Measurements from ENCODE around the gene FAM43A.

Gene FAM43A

GRCh38 chr3:194685718-194686413, at the start of gene FAM43A:
Gene FAM43A (plus strand): TSS chr3:194685883. CDS start chr3:194686827, 944 bp downstream.
- DNase-seq = peak; percentile 38

- DNase-seq = no peak
Measured at GRCh38 chr3:194637066-194637465, 48.6 kb upstream of the FAM43A start.

GRCh38 chr3:194637541-194638400, 47.9 kb upstream of the FAM43A start:
- DNase-seq = no peak

GRCh38 chr3:194638991-194639605, 46.6 kb upstream of the FAM43A start:
- no peak for DNase-seq

GRCh38 chr3:194640829-194641228, 44.9 kb upstream of the FAM43A start:
- DNase-seq = no peak

- DNase-seq = no peak
Measured at GRCh38 chr3:194642769-194643168, 42.9 kb upstream of the FAM43A start.

- no peak for DNase-seq
Measured at GRCh38 chr3:194647747-194648146, 37.9 kb upstream of the FAM43A start.

GRCh38 chr3:194654443-194654842, 31.2 kb upstream of the FAM43A start:
- DNase-seq = no peak

- DNase-seq = no peak
Measured at GRCh38 chr3:194657439-194657838, 28.2 kb upstream of the FAM43A start.

- no peak for DNase-seq
Measured at GRCh38 chr3:194658477-194659242, 27.0 kb upstream of the FAM43A start.

GRCh38 chr3:194659778-194660177, 25.9 kb upstream of the FAM43A start:
- no peak for DNase-seq

- no peak for DNase-seq
Measured at GRCh38 chr3:194661374-194661773, 24.3 kb upstream of the FAM43A start.

- no peak for DNase-seq
Measured at GRCh38 chr3:194661946-194662345, 23.7 kb upstream of the FAM43A start.

GRCh38 chr3:194664857-194665256, 20.8 kb upstream of the FAM43A start:
- DNase-seq = no peak

GRCh38 chr3:194667363-194667762, 18.3 kb upstream of the FAM43A start:
- DNase-seq = no peak

GRCh38 chr3:194671511-194671899, 14.2 kb upstream of the FAM43A start:
- no peak for DNase-seq

- DNase-seq = peak; percentile 99
Measured at GRCh38 chr3:194671900-194672808, 13.5 kb upstream of the FAM43A start, which contains the start of gene LSG1. Gene LSG1 (minus strand): TSS chr3:194672191. CDS start chr3:194672162, 29 bp downstream.

- DNase-seq = no peak
Measured at GRCh38 chr3:194672876-194673275, 12.8 kb upstream of the FAM43A start.

- no peak for DNase-seq
Measured at GRCh38 chr3:194673761-194674160, 11.9 kb upstream of the FAM43A start.

- DNase-seq = no peak
Measured at GRCh38 chr3:194675081-194675640, 10.5 kb upstream of the FAM43A start.

GRCh38 chr3:194675680-194676079, 10.0 kb upstream of the FAM43A start:
- DNase-seq = no peak

All from NCI-H2081 treated with DMSO at 0.1 percent for 48 hours (cell line).